Right ventricle myocardium inferior (tissue), 1 donor: ENCODE data around the gene NAT16. TPM values are rescaled to one million over a fixed set of nuclear protein-coding genes. Genes with fewer than 3 reads are reported as not detected.

Source experiments
- ATAC-seq: fragments of 200-7000 bp; cut with Tn5 transposase; one replicate; pipeline ENCODE4 v1.9.1; 2020; ENCODE audit warnings: mild to moderate bottlenecking, moderate library complexity
- DNase-seq: peaks from one replicate; pipeline ENCODE4 v3.0.0; 2021; ENCODE audit errors: missing footprints
- intact Hi-C: fragments of 100-400 bp; cut with DNase I; formaldehyde crosslinking; loops from one replicate; pipeline ENCODE4 v1.11.0; 2022
- long read RNA-seq: library from polyadenylated mRNA; unstranded; transcript quantifications from one replicate; pipeline ENCODE4 v2.0.0, GENCODE V29; 2021
- total RNA-seq: library from RNA; stranded (reverse); fragmentation: NEBNext Ultra II Directional; extraction: Animal tissue kit (Norgen Biotek cat#: 25700); gene quantifications from one replicate; pipeline ENCODE4 v1.2.1, GENCODE V29; 2021
- donor health status: DM: no; HTN: yes; CAD: no; lungs with severe emphysema.

Gene NAT16
- not detected for total RNA-seq
- long read RNA-seq = 0 reads

DNA sequence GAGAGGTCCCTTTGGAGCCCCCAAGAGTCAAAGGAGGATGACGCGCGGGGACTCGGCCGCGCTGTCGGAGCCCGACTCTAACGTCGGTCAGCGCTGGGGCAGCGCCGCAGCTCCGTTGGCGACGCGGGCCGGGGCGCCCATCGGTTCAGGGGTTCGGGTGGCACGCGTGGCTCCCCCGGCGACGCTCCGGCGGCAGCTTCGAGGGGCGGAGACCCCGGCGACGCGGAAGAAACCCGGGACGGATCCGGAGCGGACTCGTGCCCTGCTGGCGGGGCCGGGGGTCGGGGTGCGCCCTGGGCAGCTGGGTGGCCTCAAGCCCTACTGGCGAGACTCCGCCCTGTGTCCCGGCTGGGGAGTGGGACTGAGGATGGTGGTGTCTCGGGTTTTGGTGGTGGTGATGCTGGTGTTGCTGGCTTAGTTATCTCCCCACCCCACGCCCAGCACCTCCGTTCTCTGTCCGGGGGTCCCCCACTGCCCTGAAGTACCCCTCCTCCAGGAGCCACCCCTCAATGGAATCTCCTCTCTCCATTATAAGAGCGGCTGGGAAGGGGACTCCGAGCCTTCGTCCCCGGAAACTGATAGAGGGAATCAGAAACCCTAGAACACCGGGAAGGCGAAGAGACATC is at the start of gene NAT16:
Gene NAT16 (minus strand): TSS at position 164 of the 626 bp plus-strand sequence. CDS start 5,486 bp downstream, outside the sequence.
- DNase-seq (no peak), ATAC-seq (no peak)
- intact Hi-C loops = no loop called here

- ATAC-seq = no peak
- intact Hi-C loops = no loop called here
- no peak for DNase-seq
Measured at GRCh38 chr7:101226721-101227120, 46.6 kb upstream of the NAT16 start.

DNA sequence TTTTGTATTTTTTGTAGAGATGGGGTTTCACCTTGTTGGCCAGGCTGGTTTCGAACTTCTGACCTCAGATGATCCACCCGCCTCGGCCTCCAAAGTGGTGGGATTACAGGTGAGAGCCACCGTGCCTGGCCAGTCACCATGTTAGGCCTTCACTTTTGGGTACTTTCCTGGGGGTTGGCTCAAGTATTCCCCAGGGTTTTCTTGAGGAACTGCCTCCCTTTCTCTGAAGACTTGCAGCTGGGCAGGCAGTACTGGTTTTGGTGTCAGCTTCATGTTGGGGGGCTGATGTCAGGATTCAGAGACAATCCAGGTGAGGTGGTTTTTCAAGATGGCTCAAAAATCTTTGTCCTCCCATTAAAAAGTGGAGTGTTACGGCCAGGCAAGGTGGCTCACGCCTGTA is 45.6 kb upstream of the NAT16 start:
- intact Hi-C loops = no loop called here
- DNase-seq (no peak), ATAC-seq (no peak)

DNA sequence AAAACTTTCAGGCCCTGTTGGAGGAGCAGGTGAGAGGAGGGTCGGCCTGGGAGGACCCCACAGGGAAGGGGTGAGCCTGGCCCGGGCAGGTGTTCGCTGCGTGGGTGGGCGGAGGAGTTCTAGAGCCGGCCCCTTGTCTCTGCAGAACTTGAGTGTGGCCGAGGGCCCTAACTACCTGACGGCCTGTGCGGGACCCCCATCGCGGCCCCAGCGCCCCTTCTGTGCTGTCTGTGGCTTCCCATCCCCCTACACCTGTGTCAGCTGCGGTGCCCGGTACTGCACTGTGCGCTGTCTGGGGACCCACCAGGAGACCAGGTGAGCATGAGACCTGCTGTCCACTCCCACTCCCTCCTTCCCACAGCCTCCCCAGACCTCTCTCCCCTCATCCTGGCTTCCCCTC is 43.4 kb upstream of the NAT16 start:
- DNase-seq (no peak), ATAC-seq (peak; percentile 20)

DNA sequence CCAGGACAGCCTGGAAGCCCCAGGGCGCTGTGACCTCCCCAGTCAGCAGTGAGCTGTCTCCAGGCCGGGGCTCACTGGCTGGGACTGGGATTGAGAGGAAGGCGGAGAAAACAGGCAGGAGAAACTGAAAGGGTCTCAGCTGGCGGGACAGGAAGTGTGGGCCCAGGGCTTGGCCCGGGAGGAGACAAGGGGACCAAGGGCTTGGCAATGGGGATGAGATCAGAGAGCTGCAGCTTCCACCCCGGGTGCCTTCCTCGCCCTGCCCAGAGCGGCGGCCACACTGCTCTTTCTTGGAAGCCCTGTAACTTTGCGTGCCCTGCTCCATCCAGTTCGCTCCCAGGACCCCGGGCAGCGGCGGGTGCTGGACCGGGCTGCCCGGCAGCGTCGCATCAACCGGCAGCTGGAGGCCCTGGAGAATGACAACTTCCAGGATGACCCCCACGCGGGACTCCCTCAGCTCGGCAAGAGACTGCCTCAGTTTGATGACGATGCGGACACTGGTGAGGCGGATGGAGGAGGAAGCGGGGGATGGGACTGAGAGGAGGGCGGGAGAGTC is 42.3 kb upstream of the NAT16 start:
- no peak for DNase-seq
- ATAC-seq = no peak
- intact Hi-C loops = no loop called here

More for the DNA sequence above, 43.4 kb upstream of the NAT16 start:
- intact Hi-C loops = no loop called here

DNA sequence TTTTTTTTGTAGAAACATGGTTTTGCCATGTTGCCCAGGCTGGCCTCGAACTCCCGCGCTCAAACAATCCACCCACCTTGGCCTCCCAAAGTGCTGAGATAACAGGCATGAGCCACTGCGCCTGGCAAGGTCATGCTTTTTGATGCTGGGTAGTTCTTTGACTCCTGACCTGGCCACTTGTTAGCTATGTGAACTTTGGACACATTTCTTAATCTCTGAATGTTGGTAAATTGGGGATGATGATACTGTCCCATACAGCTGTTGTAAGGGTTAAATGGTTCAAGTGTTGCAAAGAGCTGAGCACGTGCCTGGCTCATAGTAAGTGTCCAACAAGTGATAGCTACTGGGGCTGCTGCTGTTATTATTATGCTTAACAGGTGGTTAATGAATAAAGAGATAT is 40.2 kb upstream of the NAT16 start:
- intact Hi-C loops = no loop called here
- DNase-seq = no peak
- no peak for ATAC-seq

DNA sequence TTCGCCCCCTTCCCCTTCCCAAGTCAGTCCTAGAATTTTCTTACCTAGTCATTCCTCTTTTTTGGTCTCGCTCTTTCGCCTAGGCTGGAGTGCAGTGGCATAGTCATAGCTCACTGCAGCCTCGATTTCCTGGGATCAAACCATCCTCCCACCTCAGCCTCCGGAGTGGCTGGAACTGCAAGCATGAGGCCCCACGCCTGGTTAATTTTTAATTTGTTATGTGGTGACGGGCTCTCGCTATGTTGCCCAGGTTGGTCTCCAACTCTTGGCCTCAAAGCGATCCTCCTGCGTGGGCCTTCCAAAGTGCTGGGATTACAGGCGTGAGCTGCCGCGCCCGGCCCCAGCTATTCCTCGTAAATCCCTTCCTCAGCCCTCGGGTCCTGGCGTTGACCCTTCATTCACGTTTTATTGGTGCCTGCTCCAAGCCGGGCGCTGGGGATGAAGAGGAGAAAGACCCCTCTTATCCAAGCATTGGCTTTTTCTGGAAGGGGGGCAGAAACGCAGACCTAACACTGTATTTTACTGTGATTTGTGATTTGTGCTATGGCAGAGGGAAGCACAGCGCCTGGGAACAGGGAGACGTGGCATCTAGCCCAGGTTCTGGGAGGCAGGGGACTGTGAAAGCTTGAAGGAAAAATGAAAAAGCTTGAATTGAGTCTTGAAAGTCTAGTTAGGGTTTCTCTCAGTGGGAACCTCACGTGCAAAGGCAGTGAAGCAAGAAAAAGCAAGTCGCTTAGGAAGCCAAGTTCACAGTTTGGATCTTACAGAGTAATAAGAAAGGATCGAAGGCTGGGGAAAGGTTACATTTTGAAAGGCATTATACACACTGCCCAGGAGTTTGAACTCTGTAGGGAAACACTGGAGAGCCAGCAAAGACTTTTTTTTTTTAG is 38.4 kb upstream of the NAT16 start:
- intact Hi-C loops = loop anchor here (1.0 kb wide), 1 partner anchor 26 kb away; no protein-coding TSS in a partner anchor
- DNase-seq = no peak
- no peak for ATAC-seq

DNA sequence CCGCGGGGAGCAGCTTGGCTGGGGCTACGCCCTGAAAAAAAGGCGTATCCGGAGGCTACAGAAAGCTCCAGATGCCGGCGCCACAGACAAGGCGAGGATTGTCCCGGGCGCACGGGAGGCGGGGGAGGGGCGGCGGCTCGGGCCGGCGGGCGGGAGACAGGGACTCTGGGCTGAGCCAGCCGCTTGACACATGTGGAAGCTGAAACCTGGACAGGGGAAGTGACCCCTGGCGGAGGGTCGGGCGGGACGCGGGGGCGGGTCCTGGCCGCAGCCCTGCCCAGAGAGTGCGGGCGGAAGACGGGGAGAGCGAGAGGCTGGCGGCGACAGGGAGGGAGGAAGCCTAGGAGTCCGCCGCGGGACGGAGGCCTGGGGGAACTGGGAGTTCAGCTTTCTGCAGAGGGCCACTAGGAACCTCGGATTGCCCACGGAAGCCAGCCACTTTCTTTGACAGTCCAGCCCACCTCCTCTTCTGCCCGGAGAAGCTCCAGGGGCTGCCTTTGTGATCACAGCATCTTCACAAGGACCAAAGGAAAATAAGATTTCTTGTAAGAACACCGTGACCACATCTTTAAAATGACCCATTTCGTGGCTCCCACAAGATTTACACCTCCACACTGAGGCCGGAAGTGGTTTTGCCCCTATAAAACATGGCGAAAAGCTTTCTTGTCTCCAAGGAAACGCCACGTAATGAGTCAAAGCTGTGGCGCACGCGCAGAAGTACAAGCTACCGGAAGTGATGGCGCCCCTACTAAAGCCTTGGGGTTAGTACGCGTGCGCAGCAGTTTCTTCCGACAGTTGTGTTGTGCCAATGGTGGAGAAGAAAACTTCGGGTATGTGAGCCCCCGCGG is 37.5 kb upstream of the NAT16 start, which contains the start of the genes PLOD3 and ZNHIT1:
Gene PLOD3 (minus strand): TSS at position 194 of the 848 bp plus-strand sequence. CDS start 307 bp downstream, outside the sequence.
Gene ZNHIT1 (plus strand): TSS at position 778 of the 848 bp plus-strand sequence. CDS start 31 bp downstream, at position 809.
- intact Hi-C loops = loop anchor here (1.0 kb wide), 1 partner anchor 27 kb away; no protein-coding TSS in a partner anchor

GRCh38 chr7:101216860-101217387 is 36.8 kb upstream of the NAT16 start:
- no peak for DNase-seq
- ATAC-seq = no peak
- intact Hi-C loops = no loop called here

More for the DNA sequence above, 37.5 kb upstream of the NAT16 start, which contains the start of the genes PLOD3 and ZNHIT1:
- DNase-seq = peak; percentile 97
- peak; percentile 95 for ATAC-seq

- intact Hi-C loops = no loop called here
Measured at GRCh38 chr7:101216001-101216859, 36.1 kb upstream of the NAT16 start.

DNA sequence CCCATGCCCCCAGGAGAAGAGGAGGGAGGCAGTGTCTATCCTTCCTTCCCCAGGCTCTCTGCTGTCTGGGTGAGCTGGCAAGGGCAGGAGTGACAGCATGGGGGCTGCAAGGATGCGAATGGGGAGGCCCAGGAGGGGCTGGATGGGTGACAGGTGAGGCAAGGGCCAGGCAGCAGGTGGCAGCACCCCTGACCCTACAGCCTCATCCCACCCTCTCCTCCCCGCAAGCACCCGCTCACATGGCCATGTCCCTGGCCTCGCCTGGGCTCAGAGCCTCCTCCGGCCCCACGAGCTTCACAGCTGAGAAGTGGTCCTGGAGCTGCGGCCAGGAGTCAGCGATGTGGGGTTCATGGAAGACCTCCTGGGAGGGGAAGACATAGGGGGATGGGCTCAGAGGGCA is 31.9 kb upstream of the NAT16 start:
- ATAC-seq (no peak), DNase-seq (no peak)
- intact Hi-C loops = no loop called here

More at GRCh38 chr7:101216001-101216859, 36.1 kb upstream of the NAT16 start:
- DNase-seq (no peak), ATAC-seq (no peak)

GRCh38 chr7:101211501-101211900 is 31.4 kb upstream of the NAT16 start:
- ATAC-seq = no peak
- DNase-seq = no peak
- intact Hi-C loops = no loop called here

- no peak for DNase-seq
- no peak for ATAC-seq
- intact Hi-C loops = no loop called here
Measured at GRCh38 chr7:101210143-101210542, 30.1 kb upstream of the NAT16 start.

- ATAC-seq (no peak), DNase-seq (no peak)
- intact Hi-C loops = no loop called here
Measured at GRCh38 chr7:101208794-101209193, 28.7 kb upstream of the NAT16 start.

GRCh38 chr7:101207459-101207858 is 27.4 kb upstream of the NAT16 start:
- intact Hi-C loops = no loop called here
- ATAC-seq = no peak
- no peak for DNase-seq

DNA sequence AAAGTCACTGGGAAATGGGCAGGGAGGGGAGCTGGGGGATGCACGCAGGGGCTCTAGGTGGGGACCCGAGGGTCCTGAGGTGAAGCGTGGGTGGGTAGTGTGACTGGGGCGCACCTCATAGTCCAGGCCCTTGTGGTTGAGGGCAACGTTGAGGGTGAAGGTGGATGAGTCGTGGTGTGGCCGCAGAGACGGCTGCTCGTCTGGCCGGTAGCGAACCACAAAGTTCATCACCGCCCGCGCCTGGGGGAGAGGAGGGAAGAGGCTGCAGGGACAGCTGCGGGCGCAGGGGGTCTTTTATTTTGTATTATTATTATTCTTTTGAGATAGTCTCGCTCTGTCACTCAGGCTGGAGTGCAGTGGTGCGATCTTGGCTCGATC is 26.6 kb upstream of the NAT16 start:
- intact Hi-C loops = no loop called here
- no peak for DNase-seq
- no peak for ATAC-seq

- ATAC-seq (no peak), DNase-seq (no peak)
- intact Hi-C loops = no loop called here
Measured at GRCh38 chr7:101205901-101206664, 26.0 kb upstream of the NAT16 start.
